A673 (cell line): ENCODE results near the gene IRX3.

Experiments
- EZH2 ChIP-seq: fragments of 200-600 bp; sonication (generic); IDR thresholded peaks from 2 replicates; pipeline ENCODE4 v1.6.1; 2017; ENCODE audit warnings: borderline replicate concordance, low read depth, mild to moderate bottlenecking, mixed read lengths, antibody characterized with exemption, low read length; ENCODE audit not compliant: poor library complexity, severe bottlenecking
- TF ChIP-seq, protein P1 (sequence below): fragments of 300-800, 200-600 bp; sonication (generic); conservative IDR thresholded peaks from 2 replicates; pipeline ENCODE4 v1.5.1; 2017; ENCODE audit warnings: low read depth, mild to moderate bottlenecking, antibody characterized with exemption, low read length, moderate library complexity, mixed read lengths

DNA sequence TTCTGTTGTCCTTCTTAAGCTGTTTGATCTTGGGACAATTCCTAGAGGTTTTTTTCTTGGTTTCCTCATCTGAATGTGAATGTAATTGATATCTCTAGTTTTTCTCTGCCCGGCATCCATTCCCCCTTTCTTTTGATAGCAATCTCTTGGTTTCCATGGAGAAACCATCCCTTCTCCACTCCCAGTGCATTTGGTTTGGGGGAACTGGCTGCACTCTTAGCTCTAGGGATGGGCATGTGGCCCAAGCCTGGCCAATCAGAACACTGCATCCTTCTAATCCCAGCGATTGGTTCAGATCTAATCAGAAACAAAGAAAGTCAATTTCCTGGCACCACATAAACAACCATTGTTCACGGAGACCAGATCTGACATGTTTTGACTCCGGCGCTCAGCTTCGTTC, 45.1 kb downstream of the IRX3 start:
- TF ChIP-seq, protein P1, sequence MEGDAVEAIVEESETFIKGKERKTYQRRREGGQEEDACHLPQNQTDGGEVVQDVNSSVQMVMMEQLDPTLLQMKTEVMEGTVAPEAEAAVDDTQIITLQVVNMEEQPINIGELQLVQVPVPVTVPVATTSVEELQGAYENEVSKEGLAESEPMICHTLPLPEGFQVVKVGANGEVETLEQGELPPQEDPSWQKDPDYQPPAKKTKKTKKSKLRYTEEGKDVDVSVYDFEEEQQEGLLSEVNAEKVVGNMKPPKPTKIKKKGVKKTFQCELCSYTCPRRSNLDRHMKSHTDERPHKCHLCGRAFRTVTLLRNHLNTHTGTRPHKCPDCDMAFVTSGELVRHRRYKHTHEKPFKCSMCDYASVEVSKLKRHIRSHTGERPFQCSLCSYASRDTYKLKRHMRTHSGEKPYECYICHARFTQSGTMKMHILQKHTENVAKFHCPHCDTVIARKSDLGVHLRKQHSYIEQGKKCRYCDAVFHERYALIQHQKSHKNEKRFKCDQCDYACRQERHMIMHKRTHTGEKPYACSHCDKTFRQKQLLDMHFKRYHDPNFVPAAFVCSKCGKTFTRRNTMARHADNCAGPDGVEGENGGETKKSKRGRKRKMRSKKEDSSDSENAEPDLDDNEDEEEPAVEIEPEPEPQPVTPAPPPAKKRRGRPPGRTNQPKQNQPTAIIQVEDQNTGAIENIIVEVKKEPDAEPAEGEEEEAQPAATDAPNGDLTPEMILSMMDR = no peak
- TF ChIP-seq EZH2 = no peak
